MM.1S (cell line): ENCODE results near the gene PFN2.

ENCODE experiments used
- CTCF ChIP-seq: fragments of 300-600 bp; sonication (generic); IDR thresholded peaks from 2 replicates; pipeline ENCODE4 v1.5.1; 2016; ENCODE audit warnings: antibody characterized with exemption, low read length, mixed read lengths
- EZH2 ChIP-seq: fragments of 300-600 bp; sonication (generic); optimal IDR thresholded peaks from 2 replicates; pipeline ENCODE3; 2017; ENCODE audit warnings: low read depth, mild to moderate bottlenecking, antibody characterized with exemption, low read length, mixed read lengths

GRCh38 chr3:149933008-149933407 lies 37.7 kb downstream of the PFN2 start:
- TF ChIP-seq CTCF (no peak), EZH2 (no peak)
